Breast epithelium (tissue), 3 donors: Measurements from ENCODE around the gene SNAPIN.

ENCODE experiments used
- POLR2A ChIP-seq: fragments of 450-650 bp; IDR thresholded peaks from one replicate; pipeline ENCODE4 v1.6.1; 2016; ENCODE audit warnings: antibody characterized with exemption, mild to moderate bottlenecking, moderate library complexity
- TF ChIP-seq, protein P1 (sequence below), 3 donors: fragments of 450-650 bp; IDR thresholded peaks; one replicate each; pipeline ENCODE4 v1.5.1; 2016 to 2017; ENCODE audit warnings: antibody characterized with exemption in 3 of 3, mild to moderate bottlenecking in 3 of 3, moderate library complexity in 3 of 3

DNA sequence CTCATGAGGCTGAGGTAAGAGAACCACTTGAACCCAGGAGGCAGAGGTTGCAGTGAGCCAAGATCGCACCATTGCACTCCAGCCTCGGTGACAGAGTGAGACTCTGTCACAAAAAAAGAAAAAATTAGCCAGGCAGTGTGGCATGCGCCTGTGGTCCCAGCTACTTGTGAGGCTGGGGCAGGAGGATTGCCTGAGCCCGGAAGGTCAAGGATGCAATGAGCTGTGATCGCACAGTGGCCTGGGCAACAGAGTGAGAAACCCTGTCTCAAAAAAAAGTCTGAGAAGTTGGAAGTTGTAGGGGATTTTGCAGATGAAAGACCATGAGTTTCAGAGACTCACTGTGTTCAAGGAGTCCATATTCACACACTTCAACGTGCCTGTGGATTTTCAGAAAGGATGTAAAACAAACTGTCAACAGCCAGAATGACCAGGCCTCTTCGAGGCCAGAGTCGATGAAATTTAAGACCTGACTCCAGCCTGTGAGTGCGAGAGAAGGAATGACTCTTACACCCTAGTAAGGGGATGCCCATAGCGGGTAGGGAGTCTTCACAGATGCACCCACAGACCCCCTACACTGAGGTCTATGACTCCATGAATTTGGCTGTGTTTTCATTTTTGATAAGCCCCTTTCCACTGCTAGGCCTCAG, 33.4 kb upstream of the SNAPIN start:
- TF ChIP-seq, protein P1, sequence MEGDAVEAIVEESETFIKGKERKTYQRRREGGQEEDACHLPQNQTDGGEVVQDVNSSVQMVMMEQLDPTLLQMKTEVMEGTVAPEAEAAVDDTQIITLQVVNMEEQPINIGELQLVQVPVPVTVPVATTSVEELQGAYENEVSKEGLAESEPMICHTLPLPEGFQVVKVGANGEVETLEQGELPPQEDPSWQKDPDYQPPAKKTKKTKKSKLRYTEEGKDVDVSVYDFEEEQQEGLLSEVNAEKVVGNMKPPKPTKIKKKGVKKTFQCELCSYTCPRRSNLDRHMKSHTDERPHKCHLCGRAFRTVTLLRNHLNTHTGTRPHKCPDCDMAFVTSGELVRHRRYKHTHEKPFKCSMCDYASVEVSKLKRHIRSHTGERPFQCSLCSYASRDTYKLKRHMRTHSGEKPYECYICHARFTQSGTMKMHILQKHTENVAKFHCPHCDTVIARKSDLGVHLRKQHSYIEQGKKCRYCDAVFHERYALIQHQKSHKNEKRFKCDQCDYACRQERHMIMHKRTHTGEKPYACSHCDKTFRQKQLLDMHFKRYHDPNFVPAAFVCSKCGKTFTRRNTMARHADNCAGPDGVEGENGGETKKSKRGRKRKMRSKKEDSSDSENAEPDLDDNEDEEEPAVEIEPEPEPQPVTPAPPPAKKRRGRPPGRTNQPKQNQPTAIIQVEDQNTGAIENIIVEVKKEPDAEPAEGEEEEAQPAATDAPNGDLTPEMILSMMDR (IDR thresholded peaks at IDR 0.05): no peak
- TF ChIP-seq POLR2A: no peak
